Astrocyte (in vitro differentiated cells and primary cell): Measurements from ENCODE around the gene PIK3R2. TPM values are rescaled to one million over a fixed set of nuclear protein-coding genes. Genes with fewer than 3 reads are reported as not detected.

Experiments
- DNase-seq: peaks from one replicate; pipeline ENCODE4 v3.0.0-alpha.2; 2010; ENCODE audit warnings: low read depth
- FAIRE-seq: peaks from 2 replicates; lab custom pipeline; 2011; peaks lifted over from hg19 to GRCh38; lab: Jason Lieb, UNC
- H2AFZ ChIP-seq: 2 replicates; pipeline ENCODE4 v1.6.0; 2012; ENCODE audit warnings: low read depth, low read length, inconsistent platforms
- H3K27ac ChIP-seq: 2 replicates; pipeline ENCODE4 v1.5.1; 2011; ENCODE audit warnings: low read depth, low read length, inconsistent platforms
- H3K27me3 ChIP-seq: 2 replicates; pipeline ENCODE4 v1.6.0; 2011; ENCODE audit warnings: low read length, inconsistent platforms; ENCODE audit not compliant: insufficient read depth
- H3K36me3 ChIP-seq: 2 replicates; pipeline ENCODE4 v1.5.1; 2011; ENCODE audit warnings: low read length, inconsistent platforms; ENCODE audit not compliant: insufficient read depth
- H3K4me1 ChIP-seq: 2 replicates; pipeline ENCODE4 v1.5.1; 2011; ENCODE audit warnings: low read length, inconsistent platforms; ENCODE audit not compliant: insufficient read depth
- H3K4me2 ChIP-seq: 2 replicates; pipeline ENCODE4 v1.6.0; 2012; ENCODE audit warnings: low read length, inconsistent platforms
- H3K4me3 ChIP-seq: 2 replicates; pipeline ENCODE4 v1.5.1; 2011; ENCODE audit warnings: low read depth, mild to moderate bottlenecking, low read length, inconsistent platforms; ENCODE audit not compliant: insufficient read depth
- H3K79me2 ChIP-seq: 2 replicates; pipeline ENCODE4 v1.6.0; 2012; ENCODE audit warnings: mild to moderate bottlenecking, low read length, inconsistent platforms; ENCODE audit not compliant: insufficient read depth
- H3K9ac ChIP-seq: 2 replicates; pipeline ENCODE4 v1.6.0; 2012; ENCODE audit warnings: mild to moderate bottlenecking, low read length, inconsistent platforms
- H3K9me3 ChIP-seq: 2 replicates; pipeline ENCODE4 v1.5.1; 2012; ENCODE audit warnings: low read depth, mild to moderate bottlenecking, low read length, inconsistent platforms; ENCODE audit not compliant: insufficient read depth
- H4K20me1 ChIP-seq: 2 replicates; pipeline ENCODE4 v1.6.0; 2012; ENCODE audit warnings: low read length, inconsistent platforms; ENCODE audit not compliant: insufficient read depth
- H3K27ac Mint-ChIP-seq: one replicate; pipeline ENCODE4 v1.8.0; 2021; ENCODE audit warnings: mild to moderate bottlenecking, mixed read lengths; ENCODE audit not compliant: unreplicated experiment
- H3K27me3 Mint-ChIP-seq: one replicate; pipeline ENCODE4 v1.8.0; 2021; ENCODE audit warnings: low read depth, mixed read lengths; ENCODE audit not compliant: unreplicated experiment
- H3K36me3 Mint-ChIP-seq: one replicate; pipeline ENCODE4 v1.8.0; 2021; ENCODE audit warnings: low read depth, mixed read lengths; ENCODE audit not compliant: unreplicated experiment
- H3K4me1 Mint-ChIP-seq: one replicate; pipeline ENCODE4 v1.8.0; 2021; ENCODE audit warnings: low read depth, mixed read lengths; ENCODE audit not compliant: unreplicated experiment
- H3K4me3 Mint-ChIP-seq: one replicate; pipeline ENCODE4 v1.8.0; 2021; ENCODE audit warnings: mild to moderate bottlenecking, moderate library complexity, mixed read lengths; ENCODE audit not compliant: unreplicated experiment
- H3K9me3 Mint-ChIP-seq: one replicate; pipeline ENCODE4 v1.8.0; 2021; ENCODE audit warnings: mild to moderate bottlenecking, mixed read lengths; ENCODE audit not compliant: unreplicated experiment
- CTCF ChIP-seq: IDR thresholded peaks from 2 replicates; pipeline ENCODE4 v1.5.1; 2011; ENCODE audit warnings: low read depth, mild to moderate bottlenecking, inconsistent platforms, low read length, moderate library complexity; ENCODE audit not compliant: insufficient read depth
- EZH2 ChIP-seq: IDR thresholded peaks from 2 replicates; pipeline ENCODE4 v1.6.1; 2012; ENCODE audit warnings: mild to moderate bottlenecking, low read length, inconsistent platforms; ENCODE audit not compliant: insufficient read depth
- total RNA-seq: library from RNA; stranded (reverse); gene quantifications from 2 replicates; pipeline ENCODE4 v1.2.1, GENCODE V29; 2021

PIK3R2 gene
- total RNA-seq, 1 donor from 2014 or later = 58.4 TPM

GRCh38 chr19:18121166-18121565, 31.8 kb upstream of the PIK3R2 start:
- peaks cover 2% of the 10 kb centered on the region for H3K4me1 Mint-ChIP-seq
- Histone ChIP-seq H3K27ac (no peak overlapping the region), H3K79me2 (peaks cover 4% of the 10 kb centered on the region), H3K27me3 (no peaks in the 10 kb centered on the region), H3K4me2 (no peak overlapping the region), H3K9me3 (no peaks in the 10 kb centered on the region), H2AFZ (no peak overlapping the region), H3K9ac (no peak overlapping the region), H4K20me1 (peaks cover 11% of the 10 kb centered on the region), H3K4me1 (peaks cover 12% of the 10 kb centered on the region), H3K36me3 (no peaks in the 10 kb centered on the region), H3K4me3 (no peak overlapping the region)
- H3K4me3 Mint-ChIP-seq = no peak overlapping the region
- DNase-seq (no peak), FAIRE-seq (no peak)
- no peak overlapping the region for H3K27ac Mint-ChIP-seq
- peaks cover 16% of the 10 kb centered on the region for H3K36me3 Mint-ChIP-seq
- TF ChIP-seq CTCF (no peak), EZH2 (no peak)
- no peaks in the 10 kb centered on the region for H3K9me3 Mint-ChIP-seq
- peaks cover 3% of the 10 kb centered on the region for H3K27me3 Mint-ChIP-seq

- DNase-seq (no peak), FAIRE-seq (no peak)
- peaks cover 4% of the 10 kb centered on the region for H3K79me2 ChIP-seq
- H3K27ac ChIP-seq = no peak overlapping the region
- no peak overlapping the region for H3K4me2 ChIP-seq
- no peaks in the 10 kb centered on the region for H3K4me1 Mint-ChIP-seq
- H3K27me3 Mint-ChIP-seq = peaks cover 3% of the 10 kb centered on the region
- H3K4me1 ChIP-seq = peaks cover 8% of the 10 kb centered on the region
- no peaks in the 10 kb centered on the region for H3K27me3 ChIP-seq
- peaks cover 17% of the 10 kb centered on the region for H3K36me3 Mint-ChIP-seq
- no peak overlapping the region for H3K4me3 ChIP-seq
- no peak overlapping the region for H3K27ac Mint-ChIP-seq
- TF ChIP-seq EZH2 = no peak
- TF ChIP-seq CTCF = no peak
- H4K20me1 ChIP-seq = peaks cover 11% of the 10 kb centered on the region
- H2AFZ ChIP-seq = no peak overlapping the region
- no peaks in the 10 kb centered on the region for H3K36me3 ChIP-seq
- no peaks in the 10 kb centered on the region for H3K9me3 Mint-ChIP-seq
- no peaks in the 10 kb centered on the region for H3K9me3 ChIP-seq
- no peak overlapping the region for H3K4me3 Mint-ChIP-seq
- H3K9ac ChIP-seq = no peak overlapping the region
Observed at GRCh38 chr19:18122424-18122823, 30.5 kb upstream of the PIK3R2 start.

GRCh38 chr19:18122860-18123795, 29.8 kb upstream of the PIK3R2 start:
- Mint-ChIP-seq H3K4me1 (no peaks in the 10 kb centered on the region), H3K36me3 (peaks cover 17% of the 10 kb centered on the region), H3K27ac (no peak overlapping the region), H3K9me3 (no peaks in the 10 kb centered on the region), H3K4me3 (no peak overlapping the region), H3K27me3 (peaks cover 3% of the 10 kb centered on the region)
- H3K27ac ChIP-seq = no peak overlapping the region
- H3K36me3 ChIP-seq = no peaks in the 10 kb centered on the region
- H3K27me3 ChIP-seq = no peaks in the 10 kb centered on the region
- H3K4me2 ChIP-seq = no peak overlapping the region
- peaks cover 11% of the 10 kb centered on the region for H4K20me1 ChIP-seq
- TF ChIP-seq EZH2 (no peak), CTCF (no peak)
- H2AFZ ChIP-seq = no peak overlapping the region
- FAIRE-seq (no peak), DNase-seq (no peak)
- no peaks in the 10 kb centered on the region for H3K9me3 ChIP-seq
- peaks cover 4% of the 10 kb centered on the region for H3K79me2 ChIP-seq
- no peak overlapping the region for H3K4me3 ChIP-seq
- H3K9ac ChIP-seq = no peak overlapping the region
- peaks cover 8% of the 10 kb centered on the region for H3K4me1 ChIP-seq
